A673 (cell line): ENCODE results near the gene ALDOA.

Experiments
- EZH2 ChIP-seq: fragments of 200-600 bp; sonication (generic); IDR thresholded peaks from 2 replicates; pipeline ENCODE4 v1.6.1; 2017; ENCODE audit warnings: borderline replicate concordance, low read depth, mild to moderate bottlenecking, mixed read lengths, antibody characterized with exemption, low read length; ENCODE audit not compliant: poor library complexity, severe bottlenecking
- TF ChIP-seq, protein P1 (sequence below): fragments of 300-800, 200-600 bp; sonication (generic); conservative IDR thresholded peaks from 2 replicates; pipeline ENCODE4 v1.5.1; 2017; ENCODE audit warnings: low read depth, mild to moderate bottlenecking, antibody characterized with exemption, low read length, moderate library complexity, mixed read lengths

DNA sequence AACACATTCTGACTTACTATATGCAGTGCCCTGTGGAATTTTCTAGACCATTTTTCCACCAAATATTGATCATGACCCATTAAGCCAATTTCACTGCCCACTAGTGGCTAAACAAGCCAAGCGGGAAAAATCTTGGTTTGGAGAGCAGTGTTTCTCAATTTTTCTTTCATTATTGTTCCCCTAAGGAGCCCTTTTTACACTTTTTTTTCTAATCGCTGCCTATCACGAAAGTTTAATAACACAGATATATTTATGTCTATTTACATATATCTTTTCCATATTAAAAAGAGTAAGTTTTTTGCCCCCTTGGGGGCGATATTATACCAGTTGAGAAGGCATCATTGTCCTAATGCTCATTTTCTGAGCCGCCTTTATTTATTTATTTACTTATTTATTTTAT is 23.7 kb upstream of the ALDOA start:
- TF ChIP-seq, protein P1, sequence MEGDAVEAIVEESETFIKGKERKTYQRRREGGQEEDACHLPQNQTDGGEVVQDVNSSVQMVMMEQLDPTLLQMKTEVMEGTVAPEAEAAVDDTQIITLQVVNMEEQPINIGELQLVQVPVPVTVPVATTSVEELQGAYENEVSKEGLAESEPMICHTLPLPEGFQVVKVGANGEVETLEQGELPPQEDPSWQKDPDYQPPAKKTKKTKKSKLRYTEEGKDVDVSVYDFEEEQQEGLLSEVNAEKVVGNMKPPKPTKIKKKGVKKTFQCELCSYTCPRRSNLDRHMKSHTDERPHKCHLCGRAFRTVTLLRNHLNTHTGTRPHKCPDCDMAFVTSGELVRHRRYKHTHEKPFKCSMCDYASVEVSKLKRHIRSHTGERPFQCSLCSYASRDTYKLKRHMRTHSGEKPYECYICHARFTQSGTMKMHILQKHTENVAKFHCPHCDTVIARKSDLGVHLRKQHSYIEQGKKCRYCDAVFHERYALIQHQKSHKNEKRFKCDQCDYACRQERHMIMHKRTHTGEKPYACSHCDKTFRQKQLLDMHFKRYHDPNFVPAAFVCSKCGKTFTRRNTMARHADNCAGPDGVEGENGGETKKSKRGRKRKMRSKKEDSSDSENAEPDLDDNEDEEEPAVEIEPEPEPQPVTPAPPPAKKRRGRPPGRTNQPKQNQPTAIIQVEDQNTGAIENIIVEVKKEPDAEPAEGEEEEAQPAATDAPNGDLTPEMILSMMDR, result peak; percentile 63
- no peak for TF ChIP-seq EZH2
